Measurements from ENCODE around the gene IQSEC2.

DNA sequence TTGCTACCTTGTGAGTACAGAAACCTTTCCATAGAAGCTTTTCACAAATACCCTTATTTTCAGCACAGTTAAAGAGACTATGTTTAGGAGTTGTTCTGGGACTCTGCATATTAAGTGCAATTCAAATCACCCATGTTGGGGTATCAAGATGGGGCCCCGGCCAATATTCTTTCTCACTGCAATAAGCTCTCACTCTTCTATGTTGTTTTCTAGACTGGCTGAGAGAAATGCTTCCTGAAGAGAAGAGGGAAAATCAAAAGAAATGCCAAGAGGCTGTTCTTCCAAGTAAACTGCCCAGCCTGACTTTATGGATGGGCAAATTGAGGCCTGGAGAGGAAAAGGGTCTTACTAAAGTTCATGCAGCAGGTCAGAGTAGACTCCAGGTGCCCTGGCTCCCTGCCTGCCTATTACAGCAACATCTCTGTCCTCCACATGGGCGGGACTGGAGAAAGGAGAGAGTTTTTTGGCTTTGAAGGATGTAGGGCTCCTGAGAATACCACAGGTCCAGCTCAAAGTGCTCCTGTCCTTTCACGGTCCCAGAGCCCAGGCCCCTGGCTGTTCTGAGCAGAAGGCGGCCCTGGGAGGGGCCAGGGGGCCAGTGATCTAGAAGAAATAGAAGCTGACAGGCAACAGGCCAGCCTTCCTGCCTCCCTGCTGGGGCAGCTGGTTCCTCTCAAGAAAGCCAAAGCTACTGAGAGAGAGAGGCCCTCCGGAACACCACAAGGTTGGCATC is 745 bp upstream of the IQSEC2 start:
- TF ChIP-seq, protein P1, sequence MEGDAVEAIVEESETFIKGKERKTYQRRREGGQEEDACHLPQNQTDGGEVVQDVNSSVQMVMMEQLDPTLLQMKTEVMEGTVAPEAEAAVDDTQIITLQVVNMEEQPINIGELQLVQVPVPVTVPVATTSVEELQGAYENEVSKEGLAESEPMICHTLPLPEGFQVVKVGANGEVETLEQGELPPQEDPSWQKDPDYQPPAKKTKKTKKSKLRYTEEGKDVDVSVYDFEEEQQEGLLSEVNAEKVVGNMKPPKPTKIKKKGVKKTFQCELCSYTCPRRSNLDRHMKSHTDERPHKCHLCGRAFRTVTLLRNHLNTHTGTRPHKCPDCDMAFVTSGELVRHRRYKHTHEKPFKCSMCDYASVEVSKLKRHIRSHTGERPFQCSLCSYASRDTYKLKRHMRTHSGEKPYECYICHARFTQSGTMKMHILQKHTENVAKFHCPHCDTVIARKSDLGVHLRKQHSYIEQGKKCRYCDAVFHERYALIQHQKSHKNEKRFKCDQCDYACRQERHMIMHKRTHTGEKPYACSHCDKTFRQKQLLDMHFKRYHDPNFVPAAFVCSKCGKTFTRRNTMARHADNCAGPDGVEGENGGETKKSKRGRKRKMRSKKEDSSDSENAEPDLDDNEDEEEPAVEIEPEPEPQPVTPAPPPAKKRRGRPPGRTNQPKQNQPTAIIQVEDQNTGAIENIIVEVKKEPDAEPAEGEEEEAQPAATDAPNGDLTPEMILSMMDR (IDR thresholded peaks at IDR 0.05) = no peak
- no peak for TF ChIP-seq POLR2A (IDR thresholded peaks at IDR 0.05)

Measured in esophagus squamous epithelium (tissue), 4 donors.